Keratinocyte (primary cell): ENCODE measurements around the gene PADI4.

ENCODE experiments used
- CTCF ChIP-seq, 3 experiments: IDR thresholded peaks in 1 of 3; conservative IDR thresholded peaks in 1 of 3; optimal IDR thresholded peaks in 1 of 3; 2 replicates in 2 of 3; 3 replicates in 1 of 3; pipeline versions ENCODE3 to v1.5.1; 2011; ENCODE audit warnings: low read length in 3 of 3, mild to moderate bottlenecking in 3 of 3, moderate library complexity in 2 of 3, control low read depth in 1 of 3, inconsistent platforms in 1 of 3; ENCODE audit not compliant: insufficient read depth in 2 of 3; ENCODE audit errors: extremely low read depth in 1 of 3
- EZH2 ChIP-seq: IDR thresholded peaks from one replicate; pipeline ENCODE4 v1.6.1; 2012; ENCODE audit warnings: inconsistent platforms, mild to moderate bottlenecking, low read length, moderate library complexity

- TF ChIP-seq CTCF (optimal IDR thresholded peaks at IDR 0.05 in 1 of 3, IDR thresholded peaks at IDR 0.05 in 1 of 3, conservative IDR thresholded peaks at IDR 0.05 in 1 of 3; ENCODE audit: extremely low read depth in 1 of 3, insufficient read depth in 2 of 3, low read length in 3 of 3), result no peak
- no peak for TF ChIP-seq EZH2
Measured at GRCh38 chr1:17361687-17362086, 53.7 kb downstream of the PADI4 start.
